Body of pancreas (tissue), 4 donors: ENCODE data around the gene PHF1. TPM values are rescaled to one million over a fixed set of nuclear protein-coding genes. Genes with fewer than 3 reads are reported as not detected.

Source experiments
- ATAC-seq: fragments of 150-250 bp; one replicate; pipeline ENCODE4 v1.9.1; 2016
- DNase-seq, 4 donors: peaks; one replicate each; pipeline ENCODE4 v3.0.0-alpha.2; 2019
- H3K27ac ChIP-seq, 4 donors: fragments of 200-600 bp; sonication (generic); 1 replicate in 3 of 4; 2 replicates in 1 of 4; pipeline versions ENCODE4 v1.5.1 to v1.6.1; 2016 to 2019; ENCODE audit warnings: mild to moderate bottlenecking in 1 of 4, mixed read lengths in 1 of 4, moderate library complexity in 1 of 4
- H3K27me3 ChIP-seq, 2 donors: fragments of 200-600 bp; sonication (generic); one replicate each; pipeline ENCODE4 v1.6.0; 2016; ENCODE audit warnings: mild to moderate bottlenecking in 1 of 2
- H3K36me3 ChIP-seq, 2 donors: fragments of 200-600 bp; sonication (generic); replicated peaks in 1 of 2; 2 replicates each; pipeline ENCODE4 v1.5.1; 2016; ENCODE audit warnings: low read depth in 2 of 2; ENCODE audit not compliant: insufficient read depth in 1 of 2
- H3K4me1 ChIP-seq: fragments of 200-600 bp; sonication (generic); one replicate; pipeline ENCODE4 v1.6.0; 2016
- H3K4me3 ChIP-seq, 2 donors: fragments of 200-600 bp; sonication (generic); 1 replicate in 1 of 2; 2 replicates in 1 of 2; pipeline ENCODE4 v1.5.1; 2016 to 2019
- H3K9me3 ChIP-seq, 3 donors: fragments of 200-600 bp; sonication (generic); 1 replicate in 2 of 3; 2 replicates in 1 of 3; pipeline ENCODE4 v1.5.1; 2016
- CTCF ChIP-seq, 7 experiments: fragments of 450-650 bp in 4 of 7; fragments of 200-600 bp in 3 of 7; sonication (generic) in 3 of 7; IDR thresholded peaks; one replicate each; pipeline ENCODE4 v1.5.1; 2016 to 2019; ENCODE audit warnings: antibody characterized with exemption in 7 of 7
- POLR2A ChIP-seq, 3 donors: fragments of 450-650 bp; IDR thresholded peaks; one replicate each; pipeline ENCODE4 v1.6.1; 2016; ENCODE audit warnings: antibody characterized with exemption in 3 of 3, mild to moderate bottlenecking in 2 of 3
- WGBS, 2 donors: methylation state at CpG; one replicate each; pipeline ENCODE4 v1.1.5; 2017; 5-methylcytosine and 5-hydroxymethylcytosine counted together
- intact Hi-C: fragments of 100-400 bp; cut with DNase I; formaldehyde crosslinking; loops from one replicate; pipeline ENCODE4 v1.15.1; 2023
- microRNA-seq, 2 donors: library from miRNA; unstranded; fragments of <30 nt; microRNA quantifications; one replicate each; pipeline ENCODE4, GENCODE V29; 2016; ENCODE audit warnings: borderline number of aligned reads in 2 of 2, borderline replicate concordance in 2 of 2
- small RNA-seq: library from RNA; depleted of rRNA; stranded (forward); fragments of <200 nt; gene quantifications from one replicate; pipeline ENCODE3, GENCODE V24; 2016
- total RNA-seq, 2 donors: library from RNA; depleted of rRNA; stranded (reverse); fragments of >200 nt; gene quantifications; one replicate each; pipeline ENCODE4 v1.1.0, GENCODE V29; 2016

The PHF1 gene
- total RNA-seq, 2 donors from 2014 or later = 58.3 to 73.9 TPM

- Histone ChIP-seq H3K4me3 (no peak overlapping the region), H3K9me3 (no peaks in the 10 kb centered on the region), H3K27ac (no peak overlapping the region), H3K4me1 (peaks cover 18% of the 10 kb centered on the region), H3K27me3 (no peaks in the 10 kb centered on the region), H3K36me3 (no peaks in the 10 kb centered on the region)
- DNase-seq (no peak), ATAC-seq (no peak)
- intact Hi-C loops = no loop called here
- no peak for TF ChIP-seq POLR2A (IDR thresholded peaks at IDR 0.05)
- no peak for TF ChIP-seq CTCF (IDR thresholded peaks at IDR 0.05)
- 89 to 94% methylated on average over 8 to 12 of the region's 12 CpGs for WGBS, 2 donors
These were observed 45.3 kb downstream of the PHF1 start for GRCh38 chr6:33456156-33456555.

GRCh38 chr6:33458676-33459075 is 47.9 kb downstream of the PHF1 start:
- TF ChIP-seq CTCF (IDR thresholded peaks at IDR 0.05) (no peak), POLR2A (IDR thresholded peaks at IDR 0.05) (no peak)
- H3K4me3 ChIP-seq = no peak overlapping the region
- ATAC-seq (no peak), DNase-seq (no peak)
- WGBS, 2 donors = 52 to 55% methylated on average over 3 of the region's 3 CpGs
- peaks cover 9% of the 10 kb centered on the region for H3K4me1 ChIP-seq
- no peaks in the 10 kb centered on the region for H3K36me3 ChIP-seq
- intact Hi-C loops = no loop called here
- no peak overlapping the region for H3K27ac ChIP-seq
- no peaks in the 10 kb centered on the region for H3K9me3 ChIP-seq
- H3K27me3 ChIP-seq = no peaks in the 10 kb centered on the region

- 92 to 100% methylated on average over 2 of the region's 2 CpGs for WGBS, 2 donors
- intact Hi-C loops = no loop called here
- TF ChIP-seq CTCF (IDR thresholded peaks at IDR 0.05) = no peak
- no peak for TF ChIP-seq POLR2A (IDR thresholded peaks at IDR 0.05)
- no peak overlapping the region for H3K27ac ChIP-seq
- H3K27me3 ChIP-seq = no peaks in the 10 kb centered on the region
- DNase-seq = no peak
- peaks cover 8% of the 10 kb centered on the region for H3K4me1 ChIP-seq
- H3K4me3 ChIP-seq = no peak overlapping the region
- H3K9me3 ChIP-seq = no peaks in the 10 kb centered on the region
- ATAC-seq = no peak
- H3K36me3 ChIP-seq = no peaks in the 10 kb centered on the region
These were observed 48.4 kb downstream of the PHF1 start for GRCh38 chr6:33459226-33459625.

Small RNA genes lying within 50 kb of the gene (microRNA-seq; reads per million reads assigned to microRNA genes)
- 0 reads per million in 2 donors for gene MIR5004

Small RNA genes lying within 50 kb of the gene (small RNA-seq; reads per million reads assigned to genes)
- not detected for gene RPL35AP4
- not detected for gene ZBTB9

Other genes starting within 250 kb of the PHF1 start
- gene COL11A2, start 218.5 kb upstream of the PHF1 start, total RNA-seq = 1 to 10 TPM in 1 of 2 donors, under 1 TPM in 1; 0.78 to 2.3 TPM
- 10 to 100 TPM; 17.1 to 21.0 TPM for gene RXRB, start 210.3 kb upstream of the PHF1 start, total RNA-seq
- 10 to 100 TPM; 57.3 to 67.9 TPM for gene SLC39A7, start 210.1 kb upstream of the PHF1 start, total RNA-seq
- 10 to 100 TPM; 19.1 to 29.1 TPM for gene HSD17B8, start 206.4 kb upstream of the PHF1 start, total RNA-seq
- 10 to 100 TPM; 11.2 to 28.3 TPM for gene RING1, start 202.5 kb upstream of the PHF1 start, total RNA-seq
- gene VPS52, start 139.1 kb upstream of the PHF1 start, total RNA-seq = 10 to 100 TPM; 37.1 to 40.5 TPM
- gene RPS18, start 138.9 kb upstream of the PHF1 start, total RNA-seq = 1,000 to 10,000 TPM in 1 of 2 donors, 100 to 1,000 TPM in 1; 772 to 1,608 TPM
- gene B3GALT4, start 133.9 kb upstream of the PHF1 start, total RNA-seq = 1 to 10 TPM; 3.9 to 5.6 TPM
- gene WDR46, start 121.8 kb upstream of the PHF1 start, total RNA-seq = 10 to 100 TPM; 27.8 to 43.2 TPM
- gene PFDN6, start 121.4 kb upstream of the PHF1 start, total RNA-seq = 10 to 100 TPM; 10.2 to 19.7 TPM
- gene RGL2, start 112.1 kb upstream of the PHF1 start, total RNA-seq = 10 to 100 TPM; 31.3 to 31.9 TPM
- 100 to 1,000 TPM in 1 of 2 donors, 10 to 100 TPM in 1; 50.3 to 108 TPM for gene TAPBP, start 96.9 kb upstream of the PHF1 start, total RNA-seq
- gene ZBTB22, start 93.3 kb upstream of the PHF1 start, total RNA-seq = 10 to 100 TPM; 12.7 to 14.8 TPM
- 10 to 100 TPM; 20.0 to 28.0 TPM for gene DAXX, start 88.1 kb upstream of the PHF1 start, total RNA-seq
- gene KIFC1, start 19.2 kb upstream of the PHF1 start, total RNA-seq = under 1 TPM in 1 of 2 donors, not detected in 1; 0.66 TPM
- 100 to 1,000 TPM in 1 of 2 donors, 10 to 100 TPM in 1; 87.7 to 126 TPM for gene CUTA, start 7.1 kb downstream of the PHF1 start, total RNA-seq
- gene SYNGAP1, start 9.1 kb downstream of the PHF1 start, total RNA-seq = 1 to 10 TPM; 5.4 to 5.6 TPM
- 1 to 10 TPM; 1.8 to 5.3 TPM for gene ZBTB9, start 43.6 kb downstream of the PHF1 start, total RNA-seq
- gene BAK1, start 169.3 kb downstream of the PHF1 start, total RNA-seq = 1 to 10 TPM; 2.3 to 5.7 TPM
- 10 to 100 TPM; 17.5 to 25.9 TPM for gene ITPR3, start 210.3 kb downstream of the PHF1 start, total RNA-seq